NCI-H748 treated with DMSO at 0.1 percent for 48 hours (cell line): ENCODE results near the gene SPOP.
A peak's percentile ranks its signal among the peaks of the same experiment; 100 is the strongest.
"Not testable (repeated sequence)": the region's sequence is repeated elsewhere in the genome, so short reads cannot be mapped to it uniquely, and the experiment has no call there.

Experiments used
- DNase-seq: peaks from one replicate; lab custom pipeline; 2025; lab: John Stamatoyannopoulos, UW

SPOP gene

DNA sequence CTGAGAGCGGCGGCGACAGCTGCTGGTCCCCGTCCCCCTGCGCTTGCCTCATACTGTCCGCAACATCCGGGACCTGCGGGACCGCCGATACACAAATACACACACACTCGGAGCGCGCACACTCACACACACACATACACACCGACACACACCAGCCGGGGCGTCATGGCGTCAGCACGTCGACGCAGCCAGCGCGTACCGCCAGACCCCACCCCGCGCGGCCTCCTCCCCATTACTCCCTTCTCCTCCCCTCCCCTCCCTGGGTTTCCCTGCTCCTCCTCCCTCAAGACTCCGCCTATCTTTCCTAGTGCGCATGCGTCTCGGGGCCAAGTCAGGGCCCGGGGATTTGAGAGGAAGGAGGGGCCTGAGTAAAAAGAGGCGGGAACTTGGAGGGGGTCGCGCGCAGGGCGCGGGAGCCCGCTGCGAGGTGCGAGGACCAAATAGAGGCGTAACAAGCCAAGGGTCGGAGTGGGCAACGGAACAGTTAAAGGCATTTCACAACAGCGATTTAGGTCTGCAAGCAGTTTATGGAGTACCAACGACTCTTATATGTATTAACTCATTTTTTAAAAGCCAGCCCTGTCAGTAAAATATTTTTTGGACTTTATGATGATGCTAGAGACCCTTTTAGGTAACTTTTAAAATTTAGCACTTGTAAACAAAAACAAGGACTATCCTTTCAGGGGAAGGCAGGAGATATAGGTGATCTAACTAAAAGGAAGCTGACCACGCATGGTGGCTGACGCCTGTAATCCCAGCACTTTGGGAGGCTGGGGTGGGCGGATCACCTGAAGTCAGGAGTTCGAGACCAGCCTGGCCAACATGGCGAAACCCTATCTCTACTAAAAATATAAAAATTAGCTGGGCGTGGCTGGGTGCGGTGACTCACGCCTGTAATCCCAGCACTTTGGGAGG lies at the start of gene SPOP:
SPOP (minus strand) TSS at position 165 of the 915 bp plus-strand sequence. CDS start 55,287 bp downstream, outside the sequence.
- DNase-seq, result peak; percentile 97

DNA sequence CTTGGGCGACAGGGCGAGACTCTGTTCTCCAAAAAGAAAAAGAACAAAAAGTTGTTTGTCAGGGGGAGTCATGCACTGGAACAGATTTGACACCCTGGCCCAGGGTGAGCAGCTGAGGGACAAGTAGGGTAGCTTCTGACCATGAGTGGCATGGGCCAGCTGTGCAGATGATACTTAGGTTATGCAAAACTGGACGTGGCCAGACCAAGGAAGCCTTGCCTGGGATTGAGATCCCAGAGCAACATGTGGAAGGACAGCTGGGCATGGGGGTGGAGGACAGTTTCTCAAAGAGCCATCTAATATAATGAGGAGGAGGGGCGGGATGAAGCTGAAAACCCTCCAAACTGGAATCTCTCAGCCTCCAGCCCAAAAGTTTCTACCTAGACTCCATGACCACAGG lies 49.5 kb upstream of the SPOP start:
- DNase-seq, result no peak

DNA sequence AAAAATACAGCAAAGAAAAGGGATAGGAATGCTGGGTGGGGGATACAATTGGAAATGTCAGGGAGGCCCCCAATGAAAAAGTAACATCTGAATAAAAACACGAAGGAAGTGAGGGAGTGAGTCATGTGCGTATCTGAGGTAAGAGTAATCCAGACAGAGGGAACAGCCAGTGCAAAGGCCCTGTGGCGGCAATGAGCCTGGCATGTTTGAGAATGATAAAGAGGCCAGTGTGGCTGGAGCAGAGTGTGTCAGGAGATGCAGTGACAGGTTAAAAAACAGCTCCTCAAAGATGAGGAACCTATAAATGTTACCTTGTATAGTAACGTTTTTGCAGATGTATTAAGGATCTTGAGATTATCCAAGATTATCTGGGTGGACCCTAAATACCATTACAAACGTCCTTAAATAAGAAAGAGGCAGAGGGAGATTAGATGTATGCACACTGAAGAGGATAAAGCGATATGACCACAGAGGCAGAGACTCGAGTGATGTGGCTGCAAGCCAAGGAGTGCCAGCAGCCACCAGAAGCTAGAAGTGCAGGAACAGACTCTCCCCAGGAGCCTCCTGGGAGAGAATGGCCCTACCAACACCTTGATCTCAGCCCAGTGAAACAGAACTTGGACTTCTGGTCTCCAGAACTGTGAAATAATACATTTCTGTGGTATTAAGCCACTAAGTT lies 47.7 kb upstream of the SPOP start:
- DNase-seq, result no peak

DNA sequence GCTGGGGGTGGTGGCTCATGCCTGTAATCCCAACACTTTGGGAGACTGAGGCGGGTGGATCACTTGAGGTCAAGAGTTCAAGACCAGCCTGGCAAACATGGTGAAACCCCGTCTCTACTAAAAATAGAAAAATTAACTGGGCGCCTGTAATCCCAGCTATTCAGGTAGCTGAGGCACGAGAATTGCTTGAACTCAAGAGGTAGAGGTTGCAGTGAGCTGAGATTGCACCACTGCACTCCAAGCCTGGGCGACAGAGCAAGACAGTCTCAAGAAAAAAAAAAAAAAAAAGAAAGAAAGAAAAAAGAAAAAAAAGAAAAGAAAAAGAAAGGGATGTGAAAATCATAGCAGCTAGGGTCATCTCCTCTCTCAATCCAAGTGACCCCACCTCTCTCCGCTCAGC lies 46.7 kb upstream of the SPOP start:
- DNase-seq, result not testable (repeated sequence)

DNA sequence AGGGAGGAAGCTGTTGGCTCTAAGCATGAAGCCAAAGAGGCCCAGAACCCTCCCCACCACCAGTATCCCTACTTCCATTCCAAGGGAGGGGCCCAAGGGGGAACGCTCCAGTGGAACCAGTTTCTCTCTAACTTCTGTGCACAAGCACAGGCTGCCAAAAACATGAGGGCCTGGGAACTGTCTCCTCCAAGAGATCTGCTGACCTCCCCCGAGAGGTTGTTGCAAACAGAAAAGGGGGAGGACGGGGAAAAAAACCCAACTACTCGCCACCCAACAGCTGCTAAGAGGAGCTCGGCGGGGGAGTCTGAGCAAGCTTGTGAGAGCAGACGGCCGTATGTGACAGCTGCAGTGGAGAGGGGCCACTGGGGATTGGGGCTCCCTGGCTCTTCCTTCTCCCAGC lies 45.5 kb upstream of the SPOP start:
- DNase-seq, result no peak

DNA sequence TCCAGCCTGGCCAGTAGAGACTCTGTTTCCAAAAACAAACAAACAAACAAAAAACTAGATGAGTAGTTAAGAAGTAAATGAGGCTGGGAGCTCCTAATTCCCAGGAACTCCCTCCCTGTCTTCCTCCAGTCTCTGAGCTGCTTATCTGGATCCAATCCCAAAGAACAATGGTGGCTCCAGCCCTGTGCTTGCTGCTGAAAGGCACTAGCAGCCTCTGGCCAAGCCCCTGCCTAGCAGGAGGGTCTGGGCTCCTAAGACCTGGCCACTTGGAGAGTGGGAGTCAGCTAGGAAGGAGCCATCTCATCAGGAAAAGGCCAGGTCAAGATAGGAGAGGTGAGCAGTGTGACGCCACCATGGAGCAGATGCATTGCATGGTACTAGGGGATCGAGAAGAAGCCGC lies 44.2 kb upstream of the SPOP start:
- DNase-seq, result no peak

DNA sequence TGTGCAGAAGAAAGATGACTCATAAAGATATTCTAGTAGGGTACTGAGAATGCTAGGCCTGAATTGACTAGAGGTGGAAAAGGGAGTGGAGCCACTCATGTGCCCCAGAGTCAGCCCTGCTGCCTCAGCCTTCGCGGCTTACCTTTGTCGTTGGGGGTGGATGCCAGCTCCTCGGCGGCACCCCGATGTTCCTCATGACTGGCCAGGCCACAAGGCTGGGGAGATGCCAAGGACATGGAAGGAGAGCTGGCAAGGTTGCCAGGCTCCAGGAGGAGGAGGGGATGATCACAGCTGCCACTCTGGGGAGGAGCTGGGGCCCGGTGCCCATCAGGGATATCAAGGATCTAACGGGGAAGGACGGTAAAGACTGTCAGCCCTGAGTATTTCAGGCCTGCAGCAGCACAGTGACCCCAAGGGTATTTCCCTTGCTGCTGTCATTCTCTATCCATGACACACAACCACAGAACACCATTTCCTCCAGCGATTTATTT lies 39.5 kb upstream of the SPOP start:
- DNase-seq, result no peak

DNA sequence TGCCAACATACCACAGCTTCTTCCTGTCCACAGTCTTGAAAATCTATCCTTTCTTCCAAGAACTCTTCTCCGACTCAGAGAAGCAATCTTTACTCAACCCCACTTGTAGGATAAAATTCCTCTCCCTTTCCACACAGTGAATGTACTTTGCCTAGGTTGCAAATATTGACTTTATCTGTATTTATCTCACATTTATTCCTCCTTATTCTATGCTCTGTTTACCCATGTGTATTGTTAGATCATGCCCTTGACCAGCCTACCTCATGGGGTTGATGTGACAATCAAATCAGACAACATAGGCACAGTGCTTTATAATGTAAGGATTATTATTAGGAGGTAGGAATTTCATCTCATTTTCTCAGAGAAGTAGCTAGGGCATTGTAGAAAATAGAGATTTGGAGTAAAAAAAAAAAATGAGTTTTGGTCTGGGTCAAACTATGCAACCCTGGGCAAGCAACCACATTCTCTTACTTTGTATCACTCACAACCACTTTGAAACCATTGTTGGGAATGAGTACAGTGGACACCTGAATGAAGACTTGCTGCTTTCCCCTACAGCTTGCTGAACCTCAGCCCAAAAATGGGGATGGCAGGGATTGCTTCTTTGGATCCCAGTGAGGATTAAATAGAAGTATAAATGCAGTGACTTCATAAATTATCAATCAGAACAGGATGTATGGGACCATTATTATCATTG lies 38.9 kb upstream of the SPOP start:
- DNase-seq, result no peak

DNA sequence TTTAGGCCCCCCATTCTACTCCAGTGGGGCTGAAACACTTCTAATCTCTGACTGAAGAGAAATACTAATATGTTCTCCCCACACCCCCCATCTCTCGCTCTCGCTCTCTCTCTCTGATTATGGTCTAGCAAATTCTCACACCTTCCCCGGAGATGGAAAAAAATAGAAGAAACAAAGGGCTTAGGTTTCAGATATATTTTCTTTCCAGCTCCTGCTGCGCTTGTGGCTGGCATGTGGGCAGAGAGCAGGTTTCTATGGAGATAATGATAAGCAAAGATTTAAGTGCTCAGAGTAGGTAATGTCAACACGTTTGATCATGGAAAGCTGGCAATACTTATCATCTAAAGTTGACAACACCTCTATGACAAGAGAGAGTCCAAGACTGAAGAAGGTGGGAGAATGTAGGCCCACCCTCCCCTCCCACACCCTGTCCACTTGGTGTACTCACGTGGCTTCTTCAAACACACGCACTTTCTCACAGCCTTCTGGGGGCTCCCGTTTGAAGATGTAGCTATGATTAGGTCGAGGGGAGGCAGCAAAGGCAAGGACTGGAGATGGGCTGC lies 37.9 kb upstream of the SPOP start:
- DNase-seq, result no peak

DNA sequence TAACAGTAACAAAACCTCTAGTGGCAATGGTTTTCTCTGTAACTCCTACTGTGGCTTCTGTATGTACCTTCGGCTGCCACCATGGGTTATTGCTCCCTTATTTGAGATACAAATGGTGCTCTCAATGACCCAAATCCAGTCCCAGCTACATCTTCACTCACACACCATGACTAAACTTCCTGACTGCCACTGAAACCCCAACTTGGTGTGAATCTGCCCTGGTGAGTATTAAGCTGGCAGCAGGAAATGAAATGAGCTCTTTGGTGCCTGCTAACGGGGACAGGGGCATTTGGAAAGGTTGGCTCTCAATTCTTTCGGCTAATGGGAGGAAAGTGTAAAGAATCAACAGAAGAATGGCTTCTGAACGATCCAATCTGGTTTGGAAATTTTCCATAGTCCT lies 37.3 kb upstream of the SPOP start:
- DNase-seq, result no peak

DNA sequence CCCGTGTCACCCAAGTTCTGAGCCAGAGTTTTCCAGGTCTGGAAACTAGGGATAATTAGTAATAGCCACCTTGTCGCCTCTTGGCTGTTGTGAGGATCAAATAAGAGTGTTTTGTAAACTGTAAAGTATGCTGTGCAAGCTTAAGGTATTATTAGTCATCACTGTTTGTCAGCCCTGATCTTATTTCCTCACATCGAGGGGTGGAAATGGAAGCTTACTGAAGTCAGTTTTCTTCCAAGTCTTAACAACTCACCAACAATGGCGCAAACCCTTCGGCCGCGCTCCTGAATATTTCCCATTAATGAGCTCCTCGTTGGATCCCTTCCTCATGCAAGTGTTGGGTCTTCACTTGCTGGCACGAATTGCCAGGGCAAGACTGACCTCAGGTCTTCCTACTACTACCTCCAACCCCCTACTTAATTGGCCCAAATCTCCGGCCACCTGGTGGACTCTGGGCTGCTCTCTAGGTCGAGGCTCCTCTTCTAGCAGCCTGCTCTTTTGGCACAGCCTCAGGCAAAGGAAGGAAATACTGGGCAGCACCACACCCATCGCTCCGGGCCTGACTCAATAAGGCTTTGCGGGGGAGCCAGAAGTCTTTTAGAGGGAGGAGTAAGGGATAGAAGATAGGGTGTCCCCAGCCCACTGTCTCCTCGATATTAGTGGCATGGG lies 30.8 kb upstream of the SPOP start:
- DNase-seq, result peak; percentile 27

DNA sequence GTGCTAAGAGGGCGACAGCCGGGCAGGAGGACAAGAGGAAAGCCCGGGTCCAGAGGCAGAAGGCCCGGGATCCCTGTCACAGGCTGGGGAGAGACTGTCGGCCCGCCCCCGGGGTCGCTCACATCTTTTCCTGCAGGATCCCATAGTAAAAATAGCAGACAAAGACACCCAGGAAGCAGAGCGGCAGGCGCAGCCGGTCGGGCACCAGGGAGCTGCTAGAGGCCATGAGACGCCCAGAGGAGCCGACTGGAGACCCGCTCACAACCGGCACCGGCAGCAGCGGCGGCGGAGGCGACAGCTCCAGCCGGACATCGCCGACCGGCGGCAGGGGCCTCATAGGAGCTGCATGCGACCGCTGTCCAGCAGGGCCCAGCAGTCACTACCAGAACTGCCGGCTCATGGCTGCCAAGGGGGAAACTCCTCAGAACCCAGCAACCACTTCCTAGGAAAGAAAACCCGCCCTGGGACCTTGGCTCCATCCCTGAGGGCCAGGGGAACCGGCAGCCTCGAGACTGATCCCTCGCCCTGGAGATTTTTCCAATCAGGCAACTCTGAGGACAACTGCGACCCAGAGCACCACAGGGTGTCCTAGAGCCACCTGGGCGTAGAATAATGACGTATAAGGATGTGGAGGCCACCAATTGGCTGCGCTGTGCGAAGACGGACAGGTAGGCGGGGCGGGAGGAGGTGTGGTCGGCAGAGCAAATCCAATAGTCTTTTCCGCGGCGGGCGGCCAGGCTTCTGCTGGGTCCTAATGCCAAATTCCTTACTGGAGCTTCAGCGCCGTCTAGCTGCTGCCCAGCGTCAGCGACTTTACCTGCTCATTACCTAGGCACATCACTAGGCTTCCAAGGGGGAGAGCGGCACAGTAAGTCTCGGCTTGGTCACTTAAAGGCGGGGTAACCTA lies 30.0 kb upstream of the SPOP start, which contains the start of gene SLC35B1:
SLC35B1 (minus strand) TSS at position 357 of the 907 bp plus-strand sequence; CDS start at position 226, 131 bp downstream.
- peak; percentile 96 for DNase-seq

DNA sequence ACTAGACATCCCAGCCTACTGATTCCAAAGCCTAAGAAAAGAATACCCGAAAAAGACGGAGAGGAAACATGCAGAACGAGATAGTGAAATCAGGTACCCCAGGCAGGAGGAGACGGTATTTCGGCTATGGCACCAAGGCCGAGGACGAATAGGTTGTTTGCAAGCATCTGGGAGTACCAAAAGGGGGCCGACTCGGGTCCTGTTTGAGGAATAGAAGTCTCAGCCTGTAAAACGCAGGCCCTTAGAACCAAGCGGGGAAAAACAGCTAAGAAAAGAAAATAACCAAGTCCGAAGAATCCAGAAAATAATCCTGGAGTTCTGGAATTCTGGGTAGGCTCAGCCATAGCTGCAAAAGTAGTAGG lies 29.3 kb upstream of the SPOP start:
- DNase-seq, result no peak

DNA sequence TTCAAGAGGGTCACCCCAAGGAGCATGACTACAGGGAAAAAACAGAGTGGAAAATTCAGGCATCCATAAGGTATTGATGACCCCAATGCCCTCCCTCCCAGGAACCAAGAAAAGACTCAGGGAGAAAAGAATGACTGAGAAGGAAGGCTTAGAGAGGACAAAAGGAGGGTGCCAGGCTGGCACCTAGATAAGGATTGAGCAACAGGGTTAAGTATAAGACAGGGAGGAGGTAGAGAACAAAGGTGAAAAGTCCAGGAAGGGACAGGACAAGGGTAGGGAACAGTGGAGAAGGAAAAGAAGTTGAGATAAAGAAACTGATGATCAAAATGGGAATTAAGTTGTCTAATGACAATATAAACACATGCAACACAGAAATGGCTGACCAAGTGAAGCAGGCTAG lies 27.4 kb upstream of the SPOP start:
- no peak for DNase-seq

DNA sequence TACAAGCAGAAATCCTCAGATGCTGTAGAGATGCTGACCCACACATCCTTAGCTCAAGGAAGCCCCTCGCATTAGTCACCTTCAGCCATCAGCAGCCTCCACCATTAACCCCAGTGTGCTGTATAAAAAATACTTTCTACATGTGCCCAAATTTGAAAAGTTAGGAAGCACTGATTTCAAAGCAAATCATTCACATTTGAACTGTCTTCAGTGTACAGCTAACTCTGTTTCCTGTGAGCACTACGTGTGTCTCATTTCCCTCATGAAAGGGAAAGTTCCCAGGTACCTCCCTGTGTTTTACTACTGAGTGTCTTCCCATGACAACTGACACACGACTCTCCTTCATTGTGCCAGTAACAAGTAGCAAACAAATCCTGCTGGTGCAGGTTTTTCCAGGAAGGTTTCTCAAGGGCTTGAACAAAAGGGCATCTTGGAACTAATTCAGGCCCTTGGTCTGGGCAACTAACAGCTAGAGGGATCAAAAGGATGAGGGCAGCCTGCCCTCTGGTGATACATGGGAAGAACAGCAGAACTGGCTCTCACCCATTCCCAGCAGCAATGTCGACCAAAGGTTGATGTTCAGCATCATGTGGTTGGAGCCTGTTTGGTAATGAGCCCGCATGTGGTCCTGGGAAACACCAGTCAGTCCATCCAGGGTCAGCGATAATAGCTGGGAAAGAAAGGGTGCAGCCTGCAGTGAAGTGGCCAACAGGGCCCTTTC lies 25.8 kb upstream of the SPOP start:
- DNase-seq, result no peak

DNA sequence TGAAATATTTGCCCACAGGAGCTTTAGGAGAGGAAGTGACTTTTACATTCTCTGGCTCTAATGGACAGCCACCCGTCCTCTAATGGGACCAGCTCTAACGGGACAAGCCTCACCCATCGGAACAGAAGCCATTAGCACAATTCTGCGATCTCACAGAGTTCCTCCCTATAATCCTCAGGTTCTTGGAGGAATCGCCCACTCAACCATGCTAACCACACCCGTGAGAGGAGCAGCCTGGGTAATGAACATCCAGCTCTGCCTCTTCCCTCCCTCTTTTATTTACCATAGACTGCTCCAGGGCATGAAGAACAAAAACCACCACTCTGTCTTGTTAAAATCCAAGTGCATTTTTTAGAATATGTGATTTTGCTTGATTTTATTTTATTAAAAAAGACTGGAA lies 23.1 kb upstream of the SPOP start:
- DNase-seq, result no peak

DNA sequence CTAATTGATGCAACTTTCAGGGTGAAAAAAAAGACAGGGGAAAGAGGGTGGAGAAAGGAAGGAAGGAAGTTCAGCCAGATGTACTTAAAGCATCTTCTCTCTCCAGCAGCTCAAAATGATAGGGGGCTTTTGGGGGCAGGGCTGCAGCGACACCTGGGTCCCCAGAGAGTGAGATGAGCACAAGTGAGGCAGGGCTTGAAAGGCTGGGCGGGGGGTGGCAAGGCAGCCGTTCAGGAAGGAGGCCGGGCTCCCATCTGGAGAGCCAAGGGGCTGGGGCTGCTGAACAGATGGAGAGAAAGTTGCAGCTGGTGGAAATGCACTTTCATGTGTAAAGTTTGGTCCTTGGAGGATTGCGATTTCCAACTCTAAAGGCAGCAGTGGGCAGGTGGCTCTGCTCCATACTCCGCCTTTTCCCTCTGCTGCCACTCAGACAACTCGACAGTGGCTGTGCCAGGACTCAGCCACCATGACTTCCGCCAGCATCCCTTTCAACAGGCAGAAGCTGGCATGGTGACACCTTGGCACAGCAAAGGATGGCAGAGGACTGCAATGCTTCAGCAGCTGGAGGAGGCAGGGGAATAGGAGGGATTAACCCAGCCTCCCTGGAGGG lies 22.2 kb upstream of the SPOP start:
- DNase-seq, result no peak

DNA sequence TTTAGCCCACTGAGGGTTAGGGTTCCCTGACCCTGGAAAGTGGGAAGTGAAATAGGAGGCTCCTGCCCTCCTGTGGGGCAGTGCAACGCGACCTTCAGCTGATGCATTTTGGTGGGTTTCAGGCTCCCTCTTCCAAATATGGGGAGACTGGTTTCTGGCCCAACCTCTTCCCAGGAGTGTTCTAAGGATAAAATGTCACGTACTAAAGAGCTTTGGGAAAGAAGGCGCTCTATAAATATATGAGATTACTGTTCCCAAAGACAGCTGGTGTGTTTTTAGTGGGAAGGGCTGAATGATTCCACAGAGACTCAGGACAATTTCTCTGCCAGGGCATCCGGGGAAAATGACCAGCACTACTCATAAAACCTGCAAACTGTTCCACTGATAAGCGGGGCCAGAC lies 20.1 kb upstream of the SPOP start:
- no peak for DNase-seq

DNA sequence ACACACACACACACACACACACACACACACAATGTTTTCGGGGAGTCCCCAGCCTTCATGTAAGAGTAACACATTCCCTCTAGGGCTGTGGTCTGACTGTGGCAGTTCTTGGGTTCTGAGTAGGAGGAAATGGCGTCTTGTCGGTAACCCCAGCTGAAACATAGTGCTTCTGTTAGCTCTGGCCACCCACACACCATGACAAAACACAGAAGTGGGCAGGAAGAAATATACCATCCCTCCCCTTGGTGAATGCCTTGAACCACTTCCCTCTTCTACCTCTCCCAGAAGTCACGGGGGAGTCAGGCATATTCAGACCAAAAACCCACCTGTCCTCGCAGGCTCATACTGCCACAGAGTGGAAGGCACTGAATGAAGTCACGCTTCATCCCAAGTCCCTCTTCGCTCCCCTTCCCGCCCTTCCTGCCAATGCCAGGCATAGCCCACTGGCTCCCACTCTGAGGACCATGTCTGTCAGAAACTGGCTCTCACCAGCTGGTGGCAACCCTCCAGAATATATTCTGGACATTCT lies 18.4 kb upstream of the SPOP start:
- DNase-seq, result no peak
